ENCODE measurements around the gene SLC6A5.
"Not testable (repeated sequence)": the region's sequence is repeated elsewhere in the genome, so short reads cannot be mapped to it uniquely, and the experiment has no call there.

SLC6A5 gene

DNA sequence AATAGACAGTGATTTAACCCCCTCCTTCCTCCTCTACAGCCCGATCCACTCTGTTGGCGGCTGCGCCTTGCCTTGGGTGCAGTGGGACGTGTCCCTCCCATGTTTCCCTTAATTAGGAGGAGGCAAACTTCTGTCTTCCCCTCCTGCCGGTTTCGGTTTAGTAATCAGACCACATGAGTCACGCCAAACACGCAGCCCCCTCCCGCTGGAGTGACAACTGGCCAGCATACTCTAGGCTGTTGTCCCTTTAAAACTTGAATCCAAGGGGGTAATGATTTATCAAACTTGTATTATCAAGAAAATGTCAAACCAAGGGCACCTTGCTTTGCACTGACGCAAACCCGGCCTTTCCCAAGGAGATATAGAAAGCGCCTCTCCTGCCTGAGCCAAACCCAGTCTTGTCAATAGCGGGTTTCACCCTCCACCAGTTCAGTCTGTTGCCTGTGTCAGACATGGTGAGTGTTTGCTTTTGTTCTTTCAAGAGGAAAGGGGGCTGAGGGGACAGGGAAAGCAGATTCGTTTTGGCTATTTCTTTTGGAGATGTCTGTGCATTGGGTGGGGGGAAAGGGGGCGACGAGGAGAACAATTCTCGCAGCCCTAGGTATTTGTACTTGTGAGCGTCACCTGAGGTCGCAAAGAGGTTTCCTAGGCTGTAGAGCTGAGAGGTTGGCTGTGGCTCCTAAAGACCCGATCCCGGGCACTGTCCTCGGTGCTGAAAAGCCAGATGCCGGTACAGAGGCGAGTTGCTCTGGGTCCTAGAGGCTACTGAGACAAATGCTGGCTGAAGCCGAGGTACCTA is at the start of gene SLC6A5:
Gene SLC6A5, plus strand, starts transcription at position 388 of the 799 bp plus-strand sequence. Its CDS starts 65 bp downstream, at position 453.
- DNase-seq: no peak

GRCh38 chr11:20551096-20551495 is 48.3 kb upstream of the SLC6A5 start:
- no peak for DNase-seq

DNA sequence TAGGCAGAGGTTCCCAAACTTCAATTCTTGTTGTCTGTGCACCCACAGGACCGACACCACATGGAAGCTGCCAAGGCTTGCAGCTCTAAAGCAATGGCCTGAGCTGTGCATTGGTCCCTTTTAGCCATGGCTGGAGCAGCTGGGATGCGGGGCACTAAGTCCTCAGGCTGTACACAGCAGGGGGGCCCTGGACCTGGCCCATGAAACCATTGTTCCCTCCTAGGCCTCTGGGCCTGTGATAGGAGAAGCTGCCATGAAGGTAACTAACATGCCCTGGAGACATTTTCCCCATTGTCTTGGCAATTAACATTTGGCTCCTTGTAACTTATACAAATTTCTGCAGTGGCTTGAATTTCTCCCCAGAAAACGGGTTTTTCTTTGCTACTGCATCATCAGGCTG is 43.6 kb upstream of the SLC6A5 start:
- no peak for DNase-seq

- DNase-seq: not testable (repeated sequence)
These were observed 43.0 kb upstream of the SLC6A5 start for GRCh38 chr11:20556396-20556795.

DNA sequence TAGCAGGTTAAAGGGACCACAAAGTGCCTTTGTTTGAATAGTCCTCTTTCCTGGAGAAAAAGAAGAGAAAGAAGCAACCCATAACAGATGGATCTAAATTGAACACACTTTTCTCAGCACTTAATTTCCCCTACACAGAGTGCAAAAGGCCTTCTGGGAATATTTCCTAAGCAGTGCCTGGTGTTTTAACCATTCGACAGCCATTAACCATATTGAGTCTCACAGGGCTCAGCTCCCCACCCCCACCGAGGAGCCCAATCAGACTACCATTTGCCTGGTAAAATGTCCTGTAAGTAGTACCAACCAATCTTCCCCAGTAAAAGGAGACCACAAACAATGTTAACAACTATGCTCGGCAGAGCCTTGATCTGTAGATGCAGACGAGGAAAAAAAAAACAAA is 40.7 kb upstream of the SLC6A5 start:
- no peak for DNase-seq

GRCh38 chr11:20559523-20560300 is 39.7 kb upstream of the SLC6A5 start:
- DNase-seq: no peak

GRCh38 chr11:20561915-20562314 is 37.5 kb upstream of the SLC6A5 start:
- DNase-seq: no peak

DNA sequence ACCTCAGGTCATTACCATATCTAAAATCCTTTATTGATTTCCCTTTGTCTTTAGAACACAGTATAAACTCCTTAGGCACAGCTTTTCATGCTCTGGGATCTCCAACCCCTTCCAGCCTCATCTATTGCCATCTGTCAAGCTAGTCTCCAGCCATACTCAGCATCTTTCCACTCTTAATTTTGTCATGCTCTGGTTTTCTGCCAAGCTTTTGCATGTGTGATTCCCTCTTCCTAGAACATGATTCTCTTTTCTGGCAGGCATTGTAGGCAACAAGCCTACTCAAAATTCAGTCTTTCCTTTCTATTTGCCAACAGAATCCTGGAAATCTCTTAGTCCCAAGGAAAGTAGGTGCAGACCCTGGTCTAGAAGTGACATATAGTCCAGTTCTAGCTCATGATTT is 35.5 kb upstream of the SLC6A5 start:
- DNase-seq: no peak

GRCh38 chr11:20564846-20565635 is 34.4 kb upstream of the SLC6A5 start:
- no peak for DNase-seq

GRCh38 chr11:20566115-20566514 is 33.3 kb upstream of the SLC6A5 start:
- DNase-seq: not testable (repeated sequence)

DNA sequence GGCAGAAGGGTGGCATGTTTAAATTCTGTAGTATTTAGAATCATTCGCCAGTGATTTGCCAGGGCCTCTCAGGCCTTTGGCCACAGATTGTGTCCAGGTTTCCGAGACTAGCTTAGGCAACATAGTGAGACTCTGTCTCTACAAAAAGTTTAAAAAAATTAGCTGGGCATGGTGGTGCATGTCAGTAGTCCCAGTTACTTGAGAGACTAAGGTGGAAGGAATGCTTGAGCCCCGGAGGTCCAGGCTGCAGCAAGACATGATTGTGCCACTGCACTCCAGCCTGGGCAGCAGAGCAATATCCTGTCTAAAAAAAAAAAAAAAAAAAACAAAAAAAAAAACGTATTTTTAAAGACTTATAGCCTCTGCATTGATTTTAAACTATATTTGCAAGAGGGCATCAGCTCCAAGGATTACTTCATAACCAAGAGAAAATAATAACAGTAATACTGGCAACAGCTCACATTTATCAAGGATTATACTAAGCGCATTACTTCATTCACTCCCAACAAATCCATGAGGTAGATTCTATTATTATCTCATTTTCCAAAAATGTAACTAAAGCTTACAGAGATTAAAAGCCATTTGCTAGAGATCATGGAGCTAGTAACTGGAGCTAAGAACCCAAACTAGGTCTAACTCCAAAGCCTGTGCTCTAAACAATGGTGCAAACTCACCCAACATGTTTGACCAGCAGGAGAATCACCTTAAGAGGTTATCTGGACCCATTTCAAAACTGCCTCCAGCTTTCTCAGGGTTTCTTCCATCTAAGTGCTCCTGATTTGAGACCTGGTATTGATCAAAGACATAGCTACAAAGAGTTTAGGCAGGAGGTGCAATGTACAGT is 32.6 kb upstream of the SLC6A5 start:
- DNase-seq: no peak

- DNase-seq: not testable (repeated sequence)
These were observed 19.7 kb upstream of the SLC6A5 start for GRCh38 chr11:20579725-20580124.

DNA sequence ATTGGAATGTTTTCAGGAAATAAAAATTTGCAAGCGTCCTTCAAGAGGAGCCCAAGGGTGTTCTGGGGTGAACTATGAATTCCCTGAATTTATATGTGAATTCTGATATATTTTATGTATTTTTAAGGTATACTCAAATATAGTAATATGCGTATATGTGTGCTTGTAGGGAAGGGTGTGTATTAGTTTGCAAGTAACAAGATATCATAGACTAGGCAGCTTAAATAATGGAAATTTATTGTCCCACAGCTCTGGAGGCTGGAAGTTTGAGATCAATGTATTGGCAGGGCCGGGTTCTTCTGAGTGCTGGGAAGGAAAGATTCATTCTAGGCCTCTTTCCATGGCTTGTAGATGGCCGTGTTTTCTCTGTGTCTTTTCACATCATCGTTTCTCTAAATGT is 16.2 kb upstream of the SLC6A5 start:
- DNase-seq: no peak

DNA sequence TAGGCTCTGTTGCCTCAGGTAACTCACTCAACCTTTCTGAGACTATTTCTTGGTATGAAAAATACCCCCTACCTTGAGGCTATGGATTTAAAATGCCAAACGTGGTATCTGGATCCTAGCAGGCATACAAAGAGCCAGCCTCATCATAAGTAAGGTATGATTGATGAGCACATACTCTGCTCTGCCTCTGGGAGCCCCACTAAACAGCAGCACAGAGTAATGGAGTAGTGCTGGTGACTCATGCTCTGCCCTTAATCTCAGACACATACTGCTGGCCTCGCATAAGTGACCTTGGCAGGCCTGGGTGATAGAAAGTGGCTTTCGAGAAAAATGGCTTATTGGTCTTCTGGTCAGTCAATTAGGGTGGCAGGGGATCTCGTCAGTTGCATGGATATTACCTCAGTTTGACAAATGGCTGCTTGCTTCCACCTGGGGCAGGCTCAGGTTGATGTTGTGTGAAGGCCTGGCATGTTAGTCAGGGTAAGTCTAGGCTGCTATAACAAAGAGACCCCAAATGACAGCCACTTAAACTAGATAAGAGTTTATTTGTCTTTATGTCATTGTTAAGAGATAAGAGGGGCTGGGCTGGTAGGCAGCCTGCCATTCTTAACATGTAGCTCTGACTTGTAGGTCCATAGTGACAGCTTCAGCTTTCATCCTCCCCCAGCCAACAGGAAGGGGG is 15.2 kb upstream of the SLC6A5 start:
- DNase-seq: no peak

GRCh38 chr11:20589796-20590195 is 9.6 kb upstream of the SLC6A5 start:
- DNase-seq: no peak

GRCh38 chr11:20590381-20590780 is 9.0 kb upstream of the SLC6A5 start:
- no peak for DNase-seq

DNA sequence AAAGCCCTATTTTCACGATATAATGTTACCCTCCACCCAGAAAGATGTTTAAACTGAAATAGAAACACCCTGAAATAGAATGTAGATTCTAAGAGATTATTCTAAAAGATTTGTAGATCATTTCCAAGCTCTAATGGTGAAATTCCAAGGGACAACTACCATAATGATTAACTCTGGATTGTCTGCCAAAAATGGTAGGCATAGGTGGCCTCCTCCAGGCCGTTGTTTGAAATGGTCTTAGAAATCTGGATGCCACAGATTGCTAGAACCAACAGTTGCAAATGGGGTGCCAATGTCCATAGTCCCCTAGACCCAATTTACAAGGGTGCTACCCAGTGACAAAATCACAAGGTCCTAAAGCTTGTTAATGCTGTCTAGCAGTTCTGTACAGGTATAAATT is 6.7 kb upstream of the SLC6A5 start:
- DNase-seq: no peak

DNA sequence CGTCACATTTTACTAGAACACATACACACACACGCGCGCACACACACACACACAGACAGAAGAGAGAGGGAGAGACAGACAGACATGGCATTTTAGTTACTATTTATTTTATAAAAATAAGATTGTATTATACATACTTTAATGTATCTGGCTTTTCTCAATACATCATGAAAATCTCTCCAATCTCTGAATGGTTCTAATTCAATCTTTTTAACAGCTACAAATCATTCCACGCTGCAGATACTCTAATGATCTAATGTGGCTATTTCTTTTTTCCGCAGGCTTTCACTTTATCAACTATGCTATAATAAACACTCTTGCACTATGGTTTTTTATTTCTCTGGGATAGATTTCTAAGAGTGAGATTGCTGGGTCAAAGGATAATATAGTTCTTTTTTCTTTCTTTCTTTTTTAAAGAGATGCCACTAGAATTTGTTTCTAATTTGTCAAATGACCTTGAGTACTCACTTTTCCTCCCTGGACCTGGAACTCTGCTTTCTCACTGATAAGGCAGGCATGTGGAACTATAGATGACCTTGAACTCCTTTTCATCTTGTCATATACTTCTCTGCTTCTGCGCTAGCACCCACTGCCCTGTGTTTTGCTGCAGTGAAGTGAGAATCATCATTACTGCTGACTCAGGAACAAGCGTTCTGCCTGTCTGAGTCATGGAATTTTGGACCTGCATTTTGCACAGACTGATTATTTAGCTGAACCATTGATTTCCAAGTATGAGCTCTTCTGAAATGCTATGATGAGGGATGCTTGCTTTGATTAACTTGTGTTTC is 4.9 kb upstream of the SLC6A5 start:
- no peak for DNase-seq

DNA sequence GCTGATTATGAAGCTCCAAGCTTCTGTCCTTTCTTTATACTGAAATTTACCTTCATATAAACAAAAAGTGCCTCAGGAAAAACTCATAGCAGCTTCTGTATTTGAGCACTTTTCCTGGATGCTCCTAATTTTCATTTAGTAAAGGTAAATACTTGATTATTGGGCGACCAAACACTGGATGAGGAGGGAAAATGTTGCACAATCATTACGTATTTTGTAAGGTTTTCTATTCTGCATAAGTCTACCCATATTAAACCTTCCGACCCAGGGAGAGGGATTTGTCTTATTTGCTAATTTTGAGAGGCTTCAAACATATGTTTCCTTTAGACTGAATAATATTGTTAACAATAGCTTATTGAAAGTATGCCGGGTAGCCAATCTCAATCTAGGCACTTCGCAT is 4.3 kb upstream of the SLC6A5 start:
- no peak for DNase-seq

DNA sequence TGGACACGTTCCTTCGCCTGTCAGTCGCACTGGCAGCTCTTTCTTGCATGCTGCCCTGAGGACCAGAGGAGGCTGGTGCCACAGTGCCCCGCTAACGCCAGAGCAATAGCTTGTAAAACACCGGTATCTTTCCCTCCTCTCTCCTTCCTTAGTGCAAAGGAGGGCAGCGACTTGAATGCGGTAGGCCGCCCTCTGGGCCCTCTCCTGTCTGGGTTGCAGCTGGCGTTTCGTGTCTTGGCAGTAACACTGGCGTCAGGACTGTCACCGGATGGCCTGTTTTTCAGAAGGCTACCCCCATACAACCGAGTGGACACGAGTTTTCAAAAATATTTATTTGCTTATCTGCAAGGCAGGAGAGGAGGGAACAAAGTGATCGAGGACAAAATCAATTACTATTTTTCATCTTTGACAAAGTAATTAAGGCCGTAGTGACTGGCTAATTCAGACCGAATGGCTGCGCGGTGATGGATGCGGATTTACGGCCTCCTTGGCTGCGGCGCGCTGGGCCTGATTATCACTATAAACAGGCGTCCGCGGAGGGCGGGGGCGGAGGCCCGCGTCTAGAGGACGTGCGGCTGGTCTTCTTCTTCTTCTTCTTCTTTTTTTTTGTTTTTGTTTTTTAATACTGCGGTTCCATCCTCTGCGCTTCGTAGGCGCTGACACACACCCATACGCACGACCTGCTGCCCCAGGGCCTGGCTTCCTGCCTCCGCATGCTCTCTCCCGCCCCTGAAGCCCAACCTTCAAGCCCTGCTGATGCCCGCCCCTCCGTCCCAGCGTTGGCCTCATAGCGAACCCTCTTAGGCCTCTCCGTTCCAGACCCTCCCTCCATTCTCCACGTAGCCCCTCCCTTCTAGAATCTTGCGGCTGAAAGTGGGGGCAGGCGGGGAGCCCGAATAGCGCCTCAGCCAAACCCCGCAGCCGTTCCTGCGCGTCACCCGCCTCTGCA is 2.9 kb upstream of the SLC6A5 start:
- no peak for DNase-seq
